ENCODE measurements around the gene PTPRCAP.
"Not testable (repeated sequence)": the region's sequence is repeated elsewhere in the genome, so short reads cannot be mapped to it uniquely, and the experiment has no call there.

Gene PTPRCAP, protein sequence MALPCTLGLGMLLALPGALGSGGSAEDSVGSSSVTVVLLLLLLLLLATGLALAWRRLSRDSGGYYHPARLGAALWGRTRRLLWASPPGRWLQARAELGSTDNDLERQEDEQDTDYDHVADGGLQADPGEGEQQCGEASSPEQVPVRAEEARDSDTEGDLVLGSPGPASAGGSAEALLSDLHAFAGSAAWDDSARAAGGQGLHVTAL

DNA sequence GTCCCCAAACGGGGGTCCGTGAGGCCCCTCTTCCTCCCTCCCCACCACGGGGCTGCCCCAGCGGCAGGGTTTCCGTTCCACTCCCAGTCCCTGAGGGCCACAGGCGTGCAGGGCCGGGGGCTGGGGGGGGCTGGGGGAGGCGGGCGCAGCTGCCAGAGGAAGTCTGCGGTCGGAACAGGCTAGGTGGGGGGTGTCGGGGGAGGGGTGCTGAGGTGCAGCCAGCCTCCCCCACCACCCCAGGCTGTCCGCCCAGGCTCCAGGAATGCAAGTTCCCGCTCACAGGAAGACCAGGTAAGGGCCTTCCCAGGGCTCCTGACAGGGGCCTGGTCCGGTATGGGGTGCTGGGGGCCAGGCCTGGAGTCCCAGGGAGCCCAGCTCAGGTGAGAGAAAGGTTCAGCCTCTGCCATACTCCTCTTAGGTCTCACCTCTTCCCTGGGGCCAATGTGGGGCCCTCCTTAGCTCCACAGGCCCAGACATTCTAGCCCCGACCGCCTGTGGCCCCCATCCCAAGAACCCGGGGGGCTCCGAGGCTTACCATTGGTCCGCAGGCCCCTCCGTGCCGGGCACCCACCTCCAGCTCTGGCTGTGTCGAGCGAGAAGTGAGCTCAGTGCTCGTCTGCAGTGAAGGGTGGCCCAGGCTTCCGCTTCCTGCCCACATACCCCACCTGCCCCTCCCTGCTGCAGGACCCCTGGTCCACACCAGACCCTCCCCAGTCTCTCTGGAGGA lies at the start of gene PTPRCAP:
Gene PTPRCAP (minus strand): TSS at position 601 of the 727 bp plus-strand sequence. CDS start 63 bp downstream, at position 538.
- in situ Hi-C loops (cut with MboI; ENCODE audit: low sequenced_read_pairs), result no loop called here

DNA sequence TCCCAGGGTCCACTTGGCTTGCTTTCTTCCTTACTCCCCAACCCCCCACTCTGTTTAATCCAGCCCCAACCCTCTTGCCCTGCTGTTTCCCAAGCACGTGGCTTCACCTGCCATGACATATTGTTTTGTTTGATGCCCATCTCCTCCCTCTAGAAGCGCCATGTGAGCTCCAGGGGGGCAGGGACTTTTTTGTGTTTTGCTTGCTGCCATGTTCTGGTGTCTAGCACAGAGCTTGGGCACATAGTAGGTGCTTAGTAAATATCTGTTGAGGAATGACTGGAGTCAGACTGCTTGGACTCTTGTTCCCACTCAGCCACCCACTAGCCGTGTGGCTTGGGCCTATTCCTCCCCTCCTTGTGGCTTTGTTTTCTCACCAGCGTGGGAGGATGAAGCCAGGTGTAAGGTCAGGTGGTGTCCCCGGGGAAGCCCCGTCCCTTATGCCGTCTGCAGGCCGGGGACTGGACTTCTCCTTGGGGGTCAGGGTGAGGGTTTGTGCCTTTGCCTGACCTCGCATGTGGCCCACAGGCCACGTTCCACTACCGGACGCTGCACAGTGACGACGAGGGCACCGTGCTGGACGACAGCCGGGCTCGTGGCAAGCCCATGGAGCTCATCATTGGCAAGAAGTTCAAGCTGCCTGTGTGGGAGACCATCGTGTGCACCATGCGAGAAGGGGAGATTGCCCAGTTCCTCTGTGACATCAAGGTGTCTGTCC lies 49.2 kb upstream of the PTPRCAP start:
- in situ Hi-C loops (cut with MboI; ENCODE audit: low sequenced_read_pairs), result no loop called here

DNA sequence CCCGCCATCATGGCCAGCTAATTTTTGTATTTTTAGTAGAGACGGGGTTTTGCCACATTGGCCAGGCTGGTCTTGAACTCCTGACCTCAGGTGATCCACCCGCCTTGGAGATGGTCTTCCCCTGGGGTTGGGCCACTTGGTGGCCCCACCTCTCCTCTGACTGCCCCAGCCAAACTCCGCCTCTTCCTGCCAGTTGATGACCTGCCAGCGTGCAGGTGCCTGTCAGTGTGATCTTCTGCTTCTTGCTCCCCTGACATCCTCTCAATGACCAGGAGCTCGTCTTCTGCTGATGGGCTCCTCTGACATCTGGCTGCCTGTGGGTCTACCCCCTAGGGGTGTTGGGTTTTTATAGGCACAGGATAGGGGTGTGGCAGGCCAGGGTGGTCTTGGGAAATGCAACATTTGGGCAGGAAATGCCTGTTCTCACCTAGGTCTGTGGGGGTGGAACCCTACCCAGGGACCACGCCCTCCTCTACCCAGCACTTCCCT lies 48.4 kb upstream of the PTPRCAP start:
- in situ Hi-C loops (cut with MboI; ENCODE audit: low sequenced_read_pairs), result not testable (repeated sequence)

DNA sequence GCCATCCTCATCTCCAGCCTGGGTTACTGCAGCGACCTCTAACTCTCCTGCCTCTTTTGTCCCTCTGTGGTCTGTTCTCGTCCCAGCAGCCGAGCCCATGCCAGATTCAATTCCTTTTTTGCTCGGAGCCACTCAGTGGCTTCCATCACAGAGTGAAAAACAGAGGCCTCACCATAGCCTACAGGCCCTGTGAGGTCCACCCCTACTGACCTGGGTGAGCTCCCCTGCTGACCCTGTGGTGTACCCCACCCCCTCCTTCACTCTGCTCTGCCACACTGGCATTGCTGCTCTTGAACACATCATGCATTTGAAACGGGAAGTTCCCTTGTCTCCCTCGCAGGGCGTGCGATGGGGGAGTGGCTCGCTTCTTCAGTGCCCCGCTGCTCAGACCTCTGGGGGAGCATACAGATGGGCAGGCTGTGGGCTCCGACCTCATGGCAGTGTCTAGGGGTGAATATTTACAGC lies 47.4 kb upstream of the PTPRCAP start:
- in situ Hi-C loops (cut with MboI; ENCODE audit: low sequenced_read_pairs), result no loop called here

DNA sequence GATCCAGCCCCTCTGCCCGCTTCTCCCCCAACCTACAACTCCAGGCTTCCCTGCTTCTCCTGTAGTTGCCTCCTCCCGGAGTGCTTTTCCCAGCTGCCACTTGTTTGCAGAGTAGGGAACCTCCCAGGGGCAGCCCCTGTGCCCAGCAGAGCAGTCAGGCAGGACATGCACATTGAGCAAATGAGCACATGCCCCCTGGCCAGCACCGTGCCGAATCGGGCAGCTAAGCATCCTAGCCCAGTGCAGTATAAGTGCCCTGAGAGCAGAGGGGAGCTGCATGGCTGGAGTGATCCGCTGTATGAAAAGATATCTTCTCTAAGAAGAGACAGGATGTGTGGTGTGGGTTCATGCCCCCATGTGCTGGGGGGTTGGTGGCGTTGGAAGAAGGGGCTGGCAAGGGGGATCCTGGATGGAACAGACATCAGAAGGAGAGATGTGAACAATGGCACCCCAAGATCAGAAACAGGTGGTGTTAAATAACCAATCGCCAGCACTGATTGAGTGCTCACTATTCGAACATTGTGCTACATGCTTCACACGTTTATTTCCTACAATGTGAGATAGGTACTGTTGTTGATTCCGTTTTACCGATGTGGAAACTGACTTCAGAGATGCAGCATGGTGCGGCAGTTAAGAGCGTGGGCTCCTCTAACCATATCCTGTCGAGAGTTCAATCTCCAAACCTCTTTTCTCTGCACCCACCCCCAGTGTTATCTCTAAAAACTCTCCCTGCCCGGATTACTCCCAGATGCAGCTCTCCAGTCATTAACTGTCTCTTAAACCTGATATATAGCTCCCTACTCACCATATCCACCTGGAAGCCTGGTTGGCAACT lies 46.6 kb upstream of the PTPRCAP start:
- in situ Hi-C loops (cut with MboI; ENCODE audit: low sequenced_read_pairs), result no loop called here

DNA sequence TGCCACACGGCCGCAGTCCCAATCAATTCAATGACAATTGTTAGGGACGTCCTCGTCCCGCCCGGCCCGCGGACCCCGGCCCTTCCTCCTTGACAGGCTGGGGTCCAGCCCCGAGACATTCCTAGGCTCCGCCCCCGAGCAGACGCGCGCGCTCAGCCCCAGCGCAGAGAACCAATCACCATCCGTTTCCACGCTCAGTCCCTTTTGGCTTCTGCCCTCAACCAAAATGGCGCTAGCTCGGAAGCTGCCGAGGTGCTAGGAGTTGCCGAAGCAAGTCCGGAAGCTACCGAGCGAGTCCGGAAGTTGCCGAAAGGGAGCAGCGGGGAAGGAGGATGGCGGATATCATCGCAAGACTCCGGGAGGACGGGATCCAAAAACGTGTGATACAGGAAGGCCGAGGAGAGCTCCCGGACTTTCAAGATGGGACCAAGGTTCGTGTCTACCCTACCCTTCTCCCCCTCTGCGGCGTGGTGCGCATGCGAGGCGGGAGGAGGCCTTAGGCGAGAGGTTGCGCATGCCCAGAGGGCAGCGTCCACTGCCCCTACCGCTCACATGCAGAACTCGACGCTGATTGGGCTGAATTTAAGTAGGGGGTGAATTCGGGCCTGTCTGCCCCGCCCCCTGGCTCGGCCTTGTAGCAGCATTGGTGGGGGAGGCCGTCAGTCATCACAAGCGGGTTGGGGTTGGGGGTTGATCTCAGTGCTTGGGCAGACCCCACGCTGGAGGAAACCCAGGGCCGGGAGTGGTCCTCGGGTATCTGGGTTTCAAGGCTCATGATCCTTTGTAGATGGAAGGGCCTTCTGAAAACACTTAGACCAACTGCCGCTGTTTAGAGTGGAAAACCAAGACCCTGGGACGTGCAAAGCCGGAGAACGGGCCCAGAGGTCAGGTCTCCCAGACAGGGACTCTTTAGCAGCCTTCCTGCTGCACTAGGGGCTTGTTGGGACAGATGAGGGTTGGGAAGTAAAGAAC lies 45.6 kb upstream of the PTPRCAP start, which contains the start of gene AIP:
Gene AIP (plus strand): TSS at position 200 of the 972 bp plus-strand sequence. CDS start 133 bp downstream, at position 333.
- in situ Hi-C loops (cut with MboI; ENCODE audit: low sequenced_read_pairs), result no loop called here

DNA sequence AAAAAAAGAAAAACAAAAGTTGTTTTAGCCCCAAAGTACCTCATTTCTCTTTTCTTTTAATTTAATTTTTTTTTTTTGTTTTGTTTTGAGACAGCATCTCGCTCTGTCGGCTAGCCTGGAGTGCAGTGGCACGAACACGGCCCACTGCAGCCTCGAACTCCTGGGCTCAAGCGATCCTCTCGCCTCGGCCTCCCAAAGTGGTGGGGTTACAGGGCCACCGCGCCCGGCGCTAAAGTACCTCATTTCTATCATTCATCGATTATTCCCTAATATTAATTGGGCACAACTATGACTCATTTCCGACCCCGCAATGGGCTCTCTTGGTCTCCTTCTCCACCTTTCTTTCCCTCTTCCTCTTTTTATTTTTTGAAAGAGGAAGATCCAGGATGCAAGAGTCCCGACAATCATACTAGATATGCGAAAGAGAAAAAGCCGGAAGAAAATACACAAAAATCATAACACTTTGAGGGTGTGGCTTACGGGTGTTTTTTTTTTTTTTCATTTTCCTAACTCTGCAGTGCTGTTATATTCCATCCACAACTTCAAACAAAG lies 44.9 kb upstream of the PTPRCAP start:
- in situ Hi-C loops (cut with MboI; ENCODE audit: low sequenced_read_pairs), result no loop called here

DNA sequence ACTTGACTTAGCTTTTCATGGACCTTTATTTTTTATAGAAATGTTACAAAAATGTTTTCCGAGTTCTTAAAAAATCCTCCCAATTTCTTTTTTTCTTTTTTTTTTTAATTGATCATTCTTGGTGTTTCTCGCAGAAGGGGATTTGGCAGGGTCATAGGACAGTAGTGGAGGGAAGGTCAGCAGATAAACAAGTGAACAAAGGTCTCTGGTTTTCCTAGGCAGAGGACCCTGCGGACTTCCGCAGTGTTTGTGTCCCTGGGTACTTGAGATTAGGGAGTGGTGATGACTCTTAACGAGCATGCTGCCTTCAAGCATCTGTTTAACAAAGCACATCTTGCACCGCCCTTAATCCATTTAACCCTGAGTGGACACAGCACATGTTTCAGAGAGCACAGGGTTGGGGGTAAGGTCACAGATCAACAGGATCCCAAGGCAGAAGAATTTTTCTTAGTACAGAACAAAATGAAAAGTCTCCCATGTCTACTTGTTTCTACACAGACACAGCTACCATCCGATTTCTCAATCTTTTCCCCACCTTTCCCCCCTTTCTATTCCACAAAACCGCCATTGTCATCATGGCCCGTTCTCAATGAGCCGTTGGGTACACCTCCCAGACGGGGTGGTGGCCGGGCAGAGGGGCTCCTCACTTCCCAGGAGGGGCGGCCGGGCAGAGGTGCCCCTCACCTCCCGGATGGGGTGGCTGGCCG lies 40.0 kb upstream of the PTPRCAP start:
- in situ Hi-C loops (cut with MboI; ENCODE audit: low sequenced_read_pairs), result not testable (repeated sequence)

DNA sequence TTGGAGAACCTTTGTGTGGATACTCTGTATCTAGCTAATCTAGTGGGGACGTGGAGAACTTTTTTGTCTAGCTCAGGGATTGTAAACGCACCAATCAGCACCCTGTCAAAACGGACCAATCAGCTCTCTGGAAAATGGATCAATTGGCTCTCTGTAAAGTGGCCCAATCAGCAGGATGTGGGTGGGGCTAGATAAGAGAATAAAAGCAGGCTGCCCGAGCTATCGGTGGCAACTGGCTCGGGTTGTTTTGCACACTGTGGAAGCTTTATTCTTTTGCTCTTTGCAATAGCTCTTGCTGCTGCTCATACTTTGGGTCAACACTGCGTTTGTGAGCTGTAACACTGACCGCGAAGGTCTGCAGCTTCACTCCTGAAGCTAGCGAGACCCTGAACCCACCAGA lies 39.2 kb upstream of the PTPRCAP start:
- in situ Hi-C loops (cut with MboI; ENCODE audit: low sequenced_read_pairs), result not testable (repeated sequence)

DNA sequence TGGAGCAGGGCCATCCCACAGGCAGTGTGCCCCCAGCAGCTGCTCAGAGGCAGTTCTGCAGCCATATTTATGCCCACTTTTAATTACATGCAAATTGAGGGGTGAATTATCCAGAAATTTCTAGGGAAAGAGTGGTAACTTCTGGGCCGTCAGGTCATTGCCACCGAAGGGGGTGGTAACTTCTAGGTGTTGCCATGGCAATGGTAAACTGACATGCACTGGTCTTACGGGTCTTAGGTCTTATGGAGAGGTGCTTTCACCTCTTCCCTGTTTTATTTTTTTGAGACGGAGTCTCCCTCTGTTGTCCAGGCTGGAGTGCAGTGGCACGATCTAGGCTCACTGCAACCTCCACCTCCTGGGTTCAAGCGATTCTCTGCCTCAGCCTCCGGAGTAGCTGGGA lies 35.4 kb upstream of the PTPRCAP start:
- in situ Hi-C loops (cut with MboI; ENCODE audit: low sequenced_read_pairs), result no loop called here

DNA sequence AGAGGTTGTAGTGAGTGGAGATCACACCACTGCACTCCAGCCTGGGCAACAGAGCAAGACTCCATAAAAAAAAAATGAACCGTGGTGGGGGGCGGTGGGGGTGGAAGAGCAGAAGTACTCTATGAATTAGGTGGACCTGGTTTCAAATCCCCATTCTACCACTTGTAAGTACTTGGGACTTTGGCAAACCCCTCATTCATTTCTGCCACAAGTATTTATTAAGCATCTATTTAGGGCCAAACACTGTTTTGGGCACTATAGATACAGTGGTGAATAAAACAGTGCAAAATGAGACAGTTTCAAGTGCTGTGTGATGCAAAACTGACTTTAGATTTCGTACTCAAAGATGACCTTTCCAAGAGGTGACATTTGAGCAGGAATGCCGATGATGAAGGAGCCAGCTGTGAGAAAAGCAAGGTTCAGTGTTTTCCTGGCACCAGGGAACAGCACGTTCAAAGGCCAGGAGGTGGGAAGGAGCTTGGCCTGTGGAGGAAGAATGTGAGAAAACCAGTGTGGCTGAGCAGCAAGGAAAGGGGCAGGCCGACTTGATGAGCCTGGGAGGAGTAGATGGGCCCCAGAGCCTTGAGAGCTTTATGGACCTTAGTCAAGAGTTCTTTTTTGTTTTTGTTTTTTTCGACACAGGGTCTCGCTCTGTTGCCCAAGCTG lies 33.0 kb upstream of the PTPRCAP start:
- in situ Hi-C loops (cut with MboI; ENCODE audit: low sequenced_read_pairs), result no loop called here

DNA sequence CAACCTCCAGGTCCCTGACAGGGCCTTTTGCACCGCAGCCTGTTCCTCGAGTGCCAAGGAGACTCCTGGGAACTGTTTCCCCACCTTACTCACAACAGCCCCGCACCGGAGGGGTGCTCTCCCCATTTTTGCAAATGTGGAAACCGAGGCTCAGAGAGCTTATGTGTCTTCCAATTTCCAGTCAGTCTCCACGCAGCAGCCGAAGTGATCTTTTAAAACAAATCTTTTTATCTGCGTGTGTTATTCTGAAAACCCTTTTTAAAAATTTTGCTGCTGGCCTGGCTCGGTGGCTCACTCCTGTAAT lies 32.0 kb upstream of the PTPRCAP start:
- in situ Hi-C loops (cut with MboI; ENCODE audit: low sequenced_read_pairs), result no loop called here

DNA sequence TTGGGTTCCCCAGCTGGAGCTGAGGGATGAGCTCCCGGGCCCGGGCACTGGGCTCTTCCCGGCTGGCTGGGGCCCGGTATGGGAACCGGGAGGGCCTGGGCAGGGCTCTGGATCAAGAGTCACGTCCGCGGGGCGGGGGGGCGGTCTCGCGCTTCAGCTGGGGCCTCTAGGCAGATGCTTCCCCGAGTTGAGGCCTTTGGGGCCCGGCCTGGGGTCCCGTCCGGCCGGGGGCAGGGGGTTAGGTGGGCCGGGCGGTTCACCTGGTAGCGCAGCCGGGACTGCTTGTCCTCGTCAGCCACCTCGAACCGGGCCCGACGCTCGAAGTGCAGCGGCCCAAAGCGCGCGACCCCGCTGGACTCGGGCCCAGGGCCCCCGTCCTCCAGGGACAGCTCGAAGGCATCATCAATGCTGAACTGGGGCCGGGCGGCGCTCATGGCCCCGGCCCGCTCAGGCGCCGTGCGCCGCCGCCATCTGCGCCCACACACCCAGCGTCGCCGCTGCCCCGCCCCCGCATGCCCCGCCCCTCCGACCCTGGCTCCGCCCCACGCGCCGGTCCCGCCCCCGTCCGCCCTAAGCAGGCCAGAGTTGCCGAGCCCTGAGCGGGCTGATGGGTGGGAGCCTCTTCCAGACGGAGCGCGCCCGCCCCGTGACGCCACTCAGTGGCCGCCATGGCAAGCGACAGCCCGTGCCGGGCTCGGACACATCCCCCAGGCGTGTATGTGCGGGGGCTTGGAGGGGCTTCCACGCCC lies 31.5 kb upstream of the PTPRCAP start, which contains the start of gene TMEM134:
Gene TMEM134 (minus strand): TSS at position 493 of the 749 bp plus-strand sequence. CDS start 59 bp downstream, at position 434.
- in situ Hi-C loops (cut with MboI; ENCODE audit: low sequenced_read_pairs), result no loop called here

DNA sequence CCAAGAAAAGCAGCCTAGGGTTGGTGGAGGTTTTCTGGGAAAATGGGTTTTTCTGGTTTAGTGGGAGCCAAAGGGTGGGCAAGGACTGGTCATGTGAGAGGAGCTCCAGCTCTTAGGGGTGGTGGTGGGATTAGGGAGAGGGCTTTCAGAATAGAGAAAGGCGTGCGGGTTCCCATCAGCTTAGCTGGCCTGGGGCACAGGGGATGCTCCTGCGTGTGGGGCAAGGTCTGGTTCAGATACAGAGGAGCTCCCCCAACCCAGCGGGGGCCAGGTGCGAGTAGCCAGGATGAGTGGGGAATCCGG lies 30.9 kb upstream of the PTPRCAP start:
- in situ Hi-C loops (cut with MboI; ENCODE audit: low sequenced_read_pairs), result no loop called here

DNA sequence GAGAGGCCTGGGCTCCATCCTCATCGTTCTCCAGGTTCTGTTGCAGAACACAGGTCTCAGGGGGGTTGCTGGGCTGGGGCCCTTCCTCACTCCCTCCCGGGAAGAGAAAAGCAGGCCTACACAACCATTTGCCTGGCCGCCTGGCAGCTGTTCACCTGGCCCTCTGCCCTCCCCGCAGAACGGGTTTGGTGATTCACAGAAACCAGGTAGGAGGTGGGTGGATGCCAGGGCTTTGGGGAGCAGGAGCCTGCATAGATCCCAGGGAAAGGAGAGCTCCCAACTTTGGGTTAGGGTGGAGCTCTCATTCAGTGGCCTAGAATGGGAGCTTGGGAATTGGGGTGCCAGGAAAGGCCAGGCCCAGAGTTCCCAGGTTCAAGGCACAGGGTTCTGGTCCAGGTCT lies 30.6 kb upstream of the PTPRCAP start:
- in situ Hi-C loops (cut with MboI; ENCODE audit: low sequenced_read_pairs), result no loop called here

DNA sequence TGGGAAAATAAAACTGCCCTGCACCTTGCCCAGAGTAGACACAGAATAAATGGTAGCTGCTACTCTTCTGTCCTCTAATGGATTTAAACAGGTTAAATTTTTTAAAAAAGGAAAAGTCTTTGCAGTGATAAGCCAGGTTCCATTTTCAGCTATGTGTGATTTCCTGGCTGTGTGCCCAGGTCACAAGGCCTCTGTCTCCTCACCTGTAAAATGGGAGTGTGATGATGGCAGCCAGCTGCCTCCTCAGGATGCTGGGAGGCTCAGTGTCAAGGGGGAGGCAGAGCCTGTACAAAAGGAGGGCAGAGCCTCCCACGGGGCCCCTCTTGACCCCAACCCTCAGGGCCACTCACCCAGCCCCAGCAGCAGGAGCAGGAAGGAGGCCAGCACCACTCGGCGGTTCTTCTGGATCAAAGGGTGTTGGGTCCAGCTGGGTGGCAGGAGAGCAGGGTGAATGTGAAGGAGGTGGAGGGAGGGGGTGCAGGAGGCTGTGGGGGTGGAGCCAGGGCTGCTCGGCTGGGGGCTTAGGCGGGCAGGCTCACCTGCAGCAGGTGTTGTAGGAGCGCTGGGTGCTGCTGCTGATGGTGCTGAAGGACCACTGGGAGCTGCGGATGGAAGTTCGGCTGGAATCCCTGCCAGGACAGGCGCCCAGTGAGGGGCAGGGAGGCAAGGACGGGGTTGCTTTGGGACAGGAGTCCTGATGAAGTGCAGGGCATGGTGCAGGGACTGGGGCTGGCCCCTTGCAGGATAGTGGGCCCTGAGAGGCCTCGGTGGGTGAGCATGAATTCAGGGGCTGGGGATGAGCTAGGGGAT lies 29.7 kb upstream of the PTPRCAP start:
- in situ Hi-C loops (cut with MboI; ENCODE audit: low sequenced_read_pairs), result no loop called here

DNA sequence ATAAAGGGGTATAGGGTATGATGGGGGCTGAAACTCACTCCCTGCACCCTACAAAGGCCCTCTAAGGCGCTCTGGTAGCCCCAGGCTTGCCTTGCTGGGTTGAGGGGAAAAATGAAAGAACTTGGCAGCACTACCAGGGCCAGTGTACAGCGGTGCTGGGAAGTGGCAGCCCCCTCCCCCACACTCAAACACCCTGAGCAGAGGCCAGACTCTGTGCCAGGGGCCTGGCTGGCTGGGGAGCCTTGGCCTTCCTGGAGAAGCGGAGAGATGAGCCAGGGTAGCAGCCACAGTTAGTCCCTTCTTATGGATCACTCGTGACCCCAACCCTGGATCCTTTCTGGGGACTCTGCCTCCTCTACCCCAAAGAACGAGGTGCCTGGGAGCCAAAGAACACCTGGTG lies 28.9 kb upstream of the PTPRCAP start:
- in situ Hi-C loops (cut with MboI; ENCODE audit: low sequenced_read_pairs), result no loop called here

Data from hTERT RPE-1 (cell line).